Measurements from ENCODE around the gene ATG4D.

DNA sequence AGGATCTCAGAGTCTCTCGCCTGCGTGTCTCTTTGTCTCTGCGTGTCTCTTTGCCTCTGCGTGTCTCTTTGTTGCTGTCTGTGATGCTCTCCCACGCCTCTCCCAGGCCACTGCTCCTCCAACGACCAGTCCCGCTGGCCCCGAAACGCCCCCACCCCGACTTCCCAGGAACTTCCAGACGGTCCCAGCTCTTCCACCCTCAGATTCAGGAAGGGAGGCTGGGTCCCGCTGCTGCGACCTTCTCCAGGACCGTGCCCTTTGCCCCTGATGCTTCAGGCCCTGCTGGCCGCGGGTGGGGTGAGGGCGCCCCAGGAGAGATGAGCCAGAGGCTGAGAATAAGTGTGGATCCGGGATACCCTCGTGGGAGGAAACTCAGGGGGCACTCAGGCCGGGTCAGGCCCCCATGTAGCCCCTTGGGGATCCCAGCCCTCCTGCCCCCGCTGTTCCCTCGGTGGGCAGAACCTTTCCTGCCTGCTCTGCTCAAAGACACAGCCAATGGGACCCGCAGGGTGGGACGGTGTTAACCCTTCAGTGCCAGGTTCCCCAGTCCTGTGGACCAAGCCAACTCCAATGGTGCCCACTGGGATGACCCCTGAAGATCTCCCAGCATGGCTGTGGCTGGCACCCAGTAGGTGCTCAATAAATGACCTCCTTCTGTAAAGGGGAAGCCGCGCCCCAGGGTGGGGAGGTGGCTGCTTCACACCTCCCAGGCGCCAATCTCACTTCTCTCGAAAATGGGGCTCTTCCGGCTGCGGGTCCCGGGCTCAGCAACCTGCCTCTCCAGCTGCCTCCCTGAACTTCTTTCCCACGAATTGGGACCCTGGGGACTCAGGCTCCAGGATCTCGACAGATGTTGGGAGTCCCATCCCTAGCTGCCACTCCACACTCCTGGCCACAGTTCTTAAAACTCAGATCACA, 25.0 kb upstream of the ATG4D start:
- TF ChIP-seq, protein P1, sequence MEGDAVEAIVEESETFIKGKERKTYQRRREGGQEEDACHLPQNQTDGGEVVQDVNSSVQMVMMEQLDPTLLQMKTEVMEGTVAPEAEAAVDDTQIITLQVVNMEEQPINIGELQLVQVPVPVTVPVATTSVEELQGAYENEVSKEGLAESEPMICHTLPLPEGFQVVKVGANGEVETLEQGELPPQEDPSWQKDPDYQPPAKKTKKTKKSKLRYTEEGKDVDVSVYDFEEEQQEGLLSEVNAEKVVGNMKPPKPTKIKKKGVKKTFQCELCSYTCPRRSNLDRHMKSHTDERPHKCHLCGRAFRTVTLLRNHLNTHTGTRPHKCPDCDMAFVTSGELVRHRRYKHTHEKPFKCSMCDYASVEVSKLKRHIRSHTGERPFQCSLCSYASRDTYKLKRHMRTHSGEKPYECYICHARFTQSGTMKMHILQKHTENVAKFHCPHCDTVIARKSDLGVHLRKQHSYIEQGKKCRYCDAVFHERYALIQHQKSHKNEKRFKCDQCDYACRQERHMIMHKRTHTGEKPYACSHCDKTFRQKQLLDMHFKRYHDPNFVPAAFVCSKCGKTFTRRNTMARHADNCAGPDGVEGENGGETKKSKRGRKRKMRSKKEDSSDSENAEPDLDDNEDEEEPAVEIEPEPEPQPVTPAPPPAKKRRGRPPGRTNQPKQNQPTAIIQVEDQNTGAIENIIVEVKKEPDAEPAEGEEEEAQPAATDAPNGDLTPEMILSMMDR (IDR thresholded peaks at IDR 0.05), result no peak
- TF ChIP-seq, protein P2, sequence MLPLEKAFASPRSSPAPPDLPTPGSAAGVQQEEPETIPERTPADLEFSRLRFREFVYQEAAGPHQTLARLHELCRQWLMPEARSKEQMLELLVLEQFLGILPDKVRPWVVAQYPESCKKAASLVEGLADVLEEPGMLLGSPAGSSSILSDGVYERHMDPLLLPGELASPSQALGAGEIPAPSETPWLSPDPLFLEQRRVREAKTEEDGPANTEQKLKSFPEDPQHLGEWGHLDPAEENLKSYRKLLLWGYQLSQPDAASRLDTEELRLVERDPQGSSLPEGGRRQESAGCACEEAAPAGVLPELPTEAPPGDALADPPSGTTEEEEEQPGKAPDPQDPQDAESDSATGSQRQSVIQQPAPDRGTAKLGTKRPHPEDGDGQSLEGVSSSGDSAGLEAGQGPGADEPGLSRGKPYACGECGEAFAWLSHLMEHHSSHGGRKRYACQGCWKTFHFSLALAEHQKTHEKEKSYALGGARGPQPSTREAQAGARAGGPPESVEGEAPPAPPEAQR (CRISPR knock-in tag; IDR thresholded peaks at IDR 0.05), result no peak
- TF ChIP-seq PREB (CRISPR knock-in tag; IDR thresholded peaks at IDR 0.05; ENCODE audit: borderline replicate concordance) (no peak), JUN (CRISPR knock-in tag; IDR thresholded peaks at IDR 0.05) (no peak)
